Activated CD8-positive, alpha-beta memory T cell treated with anti-CD3 and anti-CD28 coated beads for 48 hours (primary cell): ENCODE data around the gene STX1A.

Experiments
- DNase-seq, 3 experiments: peaks; one replicate each; pipeline ENCODE4 v3.0.0-alpha.2; 2020; ENCODE audit warnings: low read depth in 2 of 3, low spot score in 2 of 3

Gene STX1A

GRCh38 chr7:73652541-73652949 is 66.9 kb downstream of the STX1A start:
- no peak for DNase-seq

- DNase-seq, result no peak
Measured at GRCh38 chr7:73650524-73650923, 68.9 kb downstream of the STX1A start.

GRCh38 chr7:73649576-73649975 is 69.9 kb downstream of the STX1A start:
- DNase-seq, result no peak
